Measurements from ENCODE around the gene CXorf51A. TPM values are rescaled to one million over a fixed set of nuclear protein-coding genes. Genes with fewer than 3 reads are reported as not detected.

CXorf51A gene
- not detected in 5 replicates for total RNA-seq (2022; extraction: Qiagen RNA extraction; ENCODE audit: low read depth)

GRCh38 chrX:146814644-146815043 is at the start of gene CXorf51A:
Gene CXorf51A (minus strand): TSS chrX:146814744. CDS start chrX:146814723, 21 bp downstream.

GRCh38 chrX:146809471-146809870 is 5.1 kb downstream of the CXorf51A start, which contains the start of gene CXorf51B:
Gene CXorf51B (plus strand): TSS chrX:146809771. CDS start chrX:146809792, 21 bp downstream.

Other genes starting within 250 kb of the CXorf51A start
- not detected in 5 replicates for gene CXorf51B, start 5.0 kb downstream of the CXorf51A start, total RNA-seq (2022; extraction: Qiagen RNA extraction; ENCODE audit: low read depth)

All from A549 treated with ZK216348 at 1 μM for 4 hours (cell line).